ENCODE data around the gene IRF2.

DNA sequence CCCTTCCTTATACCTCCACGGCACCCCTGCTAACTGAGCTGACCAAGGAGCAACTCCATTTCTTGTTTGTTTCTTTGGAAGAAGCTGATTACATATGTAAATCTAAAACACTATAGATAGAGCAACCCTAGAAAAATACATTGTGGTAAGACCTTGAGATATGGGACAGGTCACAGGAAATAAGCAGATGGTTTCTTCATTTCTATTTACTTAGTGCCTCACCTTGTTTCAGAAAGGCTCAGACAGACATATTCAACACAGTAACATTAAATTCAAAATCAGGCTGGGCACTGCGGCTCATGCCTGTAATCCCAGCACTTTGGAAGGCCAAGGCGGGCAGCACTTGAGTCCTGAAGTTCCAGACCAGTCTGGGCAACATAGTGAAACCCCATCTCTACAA is 47.3 kb downstream of the IRF2 start:
- no peak for TF ChIP-seq CTCF (IDR thresholded peaks at IDR 0.05)
- TF ChIP-seq ZFX (IDR thresholded peaks at IDR 0.05; ENCODE audit: borderline replicate concordance), result no peak

All from 22Rv1 (cell line).